Measurements from ENCODE around the gene CSMD2.
"Not testable (repeated sequence)": the region's sequence is repeated elsewhere in the genome, so short reads cannot be mapped to it uniquely, and the experiment has no call there.

CSMD2 gene

DNA sequence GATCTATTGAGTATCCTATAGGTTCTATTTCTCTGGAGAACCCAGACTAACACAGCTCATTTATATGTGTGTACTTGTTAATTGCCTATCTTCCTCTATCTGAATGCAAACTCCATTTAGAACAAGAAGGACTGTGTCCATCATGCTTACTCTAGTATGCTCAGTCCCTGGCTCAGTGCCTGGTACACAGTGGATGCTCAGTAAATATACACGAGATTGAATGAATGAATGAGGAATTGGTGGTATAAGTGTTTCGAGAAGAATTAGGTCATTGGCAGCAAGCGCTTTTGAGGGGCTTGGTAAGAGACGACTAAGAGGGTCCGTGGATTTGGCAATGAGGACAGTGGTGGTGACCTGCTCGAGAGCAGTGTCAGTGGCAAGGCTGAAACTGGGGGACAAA is 112.5 kb downstream of the CSMD2 start:
- DNase-seq (ENCODE audit: low read depth), result no peak

DNA sequence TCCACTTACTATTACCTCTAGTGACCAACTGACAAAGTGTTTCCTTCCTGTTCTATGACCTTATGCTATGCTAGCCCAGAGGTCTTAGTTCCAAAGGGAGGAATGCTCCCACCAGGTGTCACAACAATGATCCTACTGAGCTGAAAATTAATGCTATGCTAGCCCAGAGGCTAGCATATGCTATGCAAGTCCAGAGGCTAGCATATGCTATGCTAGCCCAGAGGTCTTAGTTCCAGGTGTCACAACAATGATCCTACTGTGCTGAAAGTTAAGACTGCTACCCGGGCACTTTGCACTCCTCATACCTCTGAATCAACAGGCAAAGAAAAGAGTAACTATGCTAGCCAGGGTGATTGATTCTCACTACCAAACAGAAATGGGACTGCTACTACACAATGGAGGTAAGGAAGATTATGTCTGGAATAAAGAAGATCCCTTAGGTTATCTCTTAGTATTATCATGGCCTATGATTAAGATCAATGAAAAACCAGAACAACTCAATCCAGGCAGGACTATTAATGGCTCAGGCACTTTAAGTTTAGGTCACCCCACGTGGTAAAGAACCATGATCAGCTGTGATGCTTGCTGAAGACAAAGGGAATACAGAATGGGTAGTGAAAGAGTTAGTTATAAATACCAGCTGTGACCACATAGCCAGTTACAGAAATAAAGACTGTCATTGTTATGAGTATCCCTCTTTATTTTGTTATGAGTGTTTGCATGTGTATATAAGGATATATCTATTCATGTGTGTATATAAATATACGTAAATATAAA is 114.1 kb downstream of the CSMD2 start:
- no peak for DNase-seq (ENCODE audit: low read depth)

DNA sequence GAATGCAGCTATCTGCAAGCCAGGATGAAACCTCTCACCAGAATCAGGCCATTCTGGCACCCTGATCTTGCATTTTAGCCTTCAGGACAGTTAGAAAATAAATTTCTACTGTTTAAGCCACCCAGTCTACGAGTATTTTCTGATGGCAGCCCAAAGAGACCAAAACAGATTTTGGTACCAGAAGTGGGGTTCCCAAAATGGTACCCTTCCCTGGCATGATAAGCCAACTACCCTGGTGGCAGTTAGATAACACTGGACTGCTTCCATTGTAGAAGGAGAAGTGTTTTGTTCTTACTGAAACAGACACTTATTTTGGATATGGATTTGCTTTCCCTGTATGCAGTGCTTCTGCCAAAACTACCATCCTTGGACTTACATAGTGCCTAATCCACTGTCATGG is 115.0 kb downstream of the CSMD2 start:
- no peak for DNase-seq (ENCODE audit: low read depth)

DNA sequence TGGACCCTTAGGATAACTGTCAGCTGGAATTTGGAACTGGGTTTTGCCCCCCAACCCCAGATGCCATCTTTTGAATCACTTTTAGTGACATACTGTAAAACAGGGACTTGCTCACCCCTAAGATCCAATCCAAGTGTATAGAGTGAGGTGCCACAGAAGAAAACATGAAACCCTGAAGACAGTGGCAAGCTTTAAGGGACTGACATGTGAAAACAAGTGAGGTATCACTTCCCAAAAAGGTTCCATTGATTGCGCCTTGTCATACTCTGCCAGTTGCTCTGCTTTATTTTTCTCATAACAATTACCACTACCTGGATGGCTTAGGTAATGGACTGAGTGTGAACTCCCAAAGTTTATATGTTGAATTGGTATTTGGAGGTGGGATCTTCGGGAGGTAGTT is 115.6 kb downstream of the CSMD2 start:
- DNase-seq (ENCODE audit: low read depth), result no peak

DNA sequence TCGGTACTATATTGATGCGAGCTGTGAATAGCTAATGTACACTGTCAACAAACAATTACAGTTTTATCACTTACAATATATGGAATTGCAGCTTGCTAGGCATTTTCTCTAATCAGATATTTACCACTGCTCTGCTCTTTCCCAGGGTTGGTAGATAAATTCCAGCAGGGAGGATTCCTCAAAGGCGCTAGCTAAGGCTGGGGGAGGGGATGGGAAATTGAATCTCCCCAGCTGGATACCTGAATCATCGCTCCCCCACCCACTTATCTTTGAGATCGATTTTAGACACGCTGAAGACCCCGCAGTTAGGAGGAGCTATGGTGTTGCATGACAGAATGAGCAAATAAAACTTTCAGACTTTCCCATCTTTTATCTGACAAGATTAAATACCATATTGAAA is 127.2 kb downstream of the CSMD2 start:
- DNase-seq (ENCODE audit: low read depth), result no peak

GRCh38 chr1:34037109-34037508 is 127.9 kb downstream of the CSMD2 start:
- no peak for DNase-seq (ENCODE audit: low read depth)

- no peak for DNase-seq (ENCODE audit: low read depth)
These were observed 131.0 kb downstream of the CSMD2 start for GRCh38 chr1:34034036-34034435.

DNA sequence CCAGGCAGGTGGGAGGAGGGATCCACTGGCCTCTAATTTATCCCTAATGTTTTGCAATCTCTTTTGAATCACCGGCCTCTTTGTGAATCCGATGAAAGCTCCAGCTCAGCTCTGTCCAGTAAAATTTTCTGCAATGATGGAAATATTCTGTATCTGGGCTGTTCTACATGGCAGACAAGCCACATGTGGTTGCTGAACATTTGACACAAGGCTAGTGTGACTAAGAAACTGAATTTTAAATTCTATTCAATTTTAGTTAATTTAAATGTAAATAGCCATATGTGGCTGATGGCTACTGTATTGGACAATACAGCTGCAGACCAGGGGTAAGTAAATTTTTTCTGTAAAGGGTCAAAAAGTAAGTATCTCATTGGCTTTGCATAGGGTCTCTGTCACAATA is 135.1 kb downstream of the CSMD2 start:
- DNase-seq (ENCODE audit: low read depth), result no peak

GRCh38 chr1:34029515-34029914 is 135.5 kb downstream of the CSMD2 start:
- DNase-seq (ENCODE audit: low read depth), result no peak

- DNase-seq (ENCODE audit: low read depth), result no peak
These were observed 136.5 kb downstream of the CSMD2 start for GRCh38 chr1:34028381-34029055.

DNA sequence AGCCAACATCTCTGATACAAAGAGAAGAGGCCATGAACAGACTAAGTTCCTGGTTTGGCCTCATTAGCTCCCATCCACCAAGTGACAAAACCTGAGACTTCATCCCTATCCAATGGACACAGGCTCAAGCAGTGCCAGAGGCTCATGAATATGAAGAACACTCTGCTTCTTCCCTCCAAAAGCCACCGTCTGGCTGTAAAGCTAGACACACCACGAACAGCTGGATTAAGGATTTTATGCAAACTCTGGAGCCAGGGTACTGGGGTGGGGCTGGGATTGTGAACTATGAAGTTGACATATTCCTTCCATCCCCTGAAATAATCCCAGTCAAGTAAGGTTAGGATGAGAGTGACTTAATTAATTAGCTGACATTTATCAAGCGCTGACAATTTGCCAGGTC is 139.4 kb downstream of the CSMD2 start:
- DNase-seq (ENCODE audit: low read depth), result no peak

DNA sequence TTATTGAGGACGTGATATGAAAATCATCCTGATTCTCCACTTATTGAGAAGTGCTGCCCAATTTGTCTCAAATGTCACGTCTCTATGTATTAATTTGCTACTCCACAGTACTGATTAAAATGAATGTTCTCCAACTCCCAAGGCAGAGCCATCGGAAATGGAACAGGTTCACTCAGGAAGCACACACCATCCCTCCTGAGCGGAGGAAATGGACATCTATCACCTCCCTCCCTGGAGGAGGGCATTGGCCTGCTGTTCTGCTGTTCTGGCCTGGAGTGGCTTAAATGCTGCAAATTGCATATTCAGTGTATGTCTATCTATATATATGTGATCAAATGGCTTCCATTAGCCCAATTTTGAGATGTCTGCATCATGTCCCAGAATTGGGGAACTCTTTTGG is 140.5 kb downstream of the CSMD2 start:
- DNase-seq (ENCODE audit: low read depth), result no peak

GRCh38 chr1:34019741-34020552 is 145.1 kb downstream of the CSMD2 start:
- no peak for DNase-seq (ENCODE audit: low read depth)

GRCh38 chr1:34018285-34018684 is 146.7 kb downstream of the CSMD2 start:
- no peak for DNase-seq (ENCODE audit: low read depth)

- not testable (repeated sequence) for DNase-seq (ENCODE audit: low read depth)
These were observed 148.7 kb downstream of the CSMD2 start for GRCh38 chr1:34016281-34016680.

DNA sequence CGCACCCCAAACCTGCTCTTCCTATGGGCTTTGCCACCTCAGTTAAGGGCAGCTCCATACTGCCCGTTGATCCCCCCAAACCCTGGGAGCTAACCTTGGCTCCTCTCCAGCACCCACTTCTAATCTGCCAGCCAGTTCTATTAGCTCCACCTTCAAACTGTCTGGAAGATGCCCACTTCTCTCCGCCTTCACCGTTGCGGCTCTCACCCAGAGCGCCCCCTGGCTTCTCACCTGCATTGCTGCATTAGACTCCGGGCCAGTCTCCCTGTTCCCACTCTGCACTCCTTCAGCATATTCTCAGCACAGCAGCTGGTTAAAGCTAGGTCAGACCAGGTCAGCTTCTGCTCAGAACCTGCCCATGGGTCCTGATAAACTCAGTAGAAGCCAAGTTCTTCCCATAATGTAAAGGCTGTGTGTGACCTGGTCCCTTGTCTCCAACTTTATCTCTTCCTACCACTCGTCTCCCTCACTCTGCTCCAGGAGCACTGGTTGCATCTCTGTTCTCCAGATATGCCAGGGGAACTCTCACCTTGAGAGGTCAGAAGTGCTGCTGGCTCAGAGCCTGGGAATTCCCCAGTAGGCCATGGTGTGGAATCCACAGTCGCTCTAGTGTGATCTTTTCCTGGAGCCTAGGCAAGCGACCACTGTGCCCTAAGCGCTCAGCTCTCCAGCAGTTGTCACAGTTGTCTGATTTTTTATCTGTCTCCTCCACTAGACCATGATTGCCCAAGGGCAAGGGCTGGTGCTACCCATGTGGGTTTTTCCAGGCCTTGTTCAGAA is 150.9 kb downstream of the CSMD2 start:
- DNase-seq (ENCODE audit: low read depth), result no peak

DNA sequence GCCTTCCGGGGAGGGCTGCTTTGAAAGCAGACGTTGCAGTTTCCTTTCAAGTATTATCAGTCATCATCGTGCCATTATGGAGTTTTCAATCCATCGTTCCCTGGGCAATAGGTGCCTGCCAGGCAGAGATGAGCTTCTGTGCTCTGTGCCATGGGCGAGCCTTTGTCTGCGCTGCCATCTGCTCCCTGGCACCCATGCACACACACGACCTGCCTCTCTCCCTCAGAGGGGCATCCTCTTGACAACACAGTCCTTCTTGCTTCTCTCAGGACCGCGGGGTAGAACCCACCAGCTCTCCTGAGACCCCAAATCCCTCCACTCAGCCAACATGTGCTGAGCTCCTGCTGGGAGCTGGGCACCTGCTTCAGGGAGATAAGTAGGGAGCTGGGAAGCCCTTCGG is 151.9 kb downstream of the CSMD2 start:
- DNase-seq (ENCODE audit: low read depth), result no peak

DNA sequence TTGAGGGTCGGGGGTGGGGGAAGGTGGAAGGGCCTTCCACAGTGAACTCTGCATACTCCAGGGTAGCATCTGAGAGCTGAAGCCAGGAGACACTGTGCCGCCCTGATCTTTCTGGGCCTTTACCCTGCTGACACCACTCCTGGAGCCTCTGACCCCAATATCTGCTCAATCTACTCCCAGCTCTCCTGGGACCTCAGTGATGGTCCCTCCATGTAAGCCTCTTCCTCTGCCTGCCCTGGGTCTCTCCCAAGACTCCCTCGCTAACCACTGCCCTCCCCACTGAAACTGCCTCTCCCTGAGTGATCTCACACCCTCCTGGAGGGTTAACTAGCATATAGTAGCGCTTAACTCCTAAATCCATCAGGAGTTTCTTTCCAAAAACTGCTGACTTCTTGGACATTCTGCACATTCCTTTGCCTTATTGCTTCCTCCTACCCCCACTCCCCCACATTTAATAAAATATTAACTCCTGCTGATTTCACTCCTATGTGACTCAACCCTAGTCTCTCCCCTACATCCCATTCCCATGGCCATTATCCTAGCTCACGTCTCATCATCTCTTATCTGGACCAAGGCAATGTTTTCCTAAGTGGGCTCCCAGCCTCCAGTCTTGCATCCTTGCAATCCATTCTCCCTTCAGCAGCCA is 155.6 kb downstream of the CSMD2 start:
- no peak for DNase-seq (ENCODE audit: low read depth)

- DNase-seq (ENCODE audit: low read depth), result no peak
These were observed 157.3 kb downstream of the CSMD2 start for GRCh38 chr1:34007760-34008159.

DNA sequence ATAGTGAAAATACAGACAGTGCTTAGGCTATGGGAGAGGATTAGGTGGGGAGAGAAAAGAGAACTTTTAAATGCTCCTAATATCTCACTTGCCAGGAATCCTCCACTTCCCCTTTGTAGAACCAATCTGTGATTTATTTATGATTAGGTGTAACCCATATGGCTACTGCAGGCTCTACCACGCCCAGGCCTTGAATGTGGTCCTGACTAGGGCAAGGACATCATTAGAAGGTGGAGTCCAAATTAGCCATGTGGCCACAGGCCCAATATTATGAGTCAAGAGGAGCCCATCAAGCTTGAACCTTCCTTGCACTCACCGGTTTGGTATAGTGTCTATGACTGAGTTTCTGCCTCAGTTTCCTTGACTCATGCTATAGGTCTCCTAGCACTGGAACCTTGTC is 159.7 kb downstream of the CSMD2 start:
- no peak for DNase-seq (ENCODE audit: low read depth)

- no peak for DNase-seq (ENCODE audit: low read depth)
These were observed 162.2 kb downstream of the CSMD2 start for GRCh38 chr1:34002810-34003209.
